ENCODE results near the gene COA1.

DNA sequence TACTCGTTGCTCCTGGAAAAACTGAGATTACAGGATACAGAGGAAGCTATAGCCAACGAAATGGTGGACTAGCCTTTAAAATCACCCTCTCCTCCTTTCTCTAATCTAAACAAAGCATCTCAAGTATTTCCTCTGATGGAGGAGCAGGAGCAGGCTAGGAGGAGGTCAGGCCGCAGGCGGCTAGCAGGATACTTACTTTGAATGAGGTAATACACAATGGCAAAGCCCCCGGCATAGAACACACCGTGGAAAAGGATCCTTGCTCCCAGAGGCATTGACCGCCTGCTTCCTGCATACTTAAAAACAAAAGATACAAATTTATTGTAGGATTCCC is 82.0 kb downstream of the COA1 start:
- TF ChIP-seq CTCF (IDR thresholded peaks at IDR 0.05) (no peak), POLR2A (IDR thresholded peaks at IDR 0.05) (no peak), POLR2AphosphoS5 (IDR thresholded peaks at IDR 0.05) (no peak)

All from gastroesophageal sphincter (tissue), 3 donors.